GM19023 (cell line): ENCODE results near the gene UNC13D.
A peak's percentile ranks its signal among the peaks of the same experiment; 100 is the strongest.
"Not testable (repeated sequence)": the region's sequence is repeated elsewhere in the genome, so short reads cannot be mapped to it uniquely, and the experiment has no call there.

Source experiments
- ATAC-seq: cut with Tn5 transposase; IDR thresholded peaks from one replicate; pipeline ENCODE4 v1.9.1; 2021; ENCODE audit warnings: mild to moderate bottlenecking, moderate library complexity; ENCODE audit not compliant: unreplicated experiment

Gene UNC13D

DNA sequence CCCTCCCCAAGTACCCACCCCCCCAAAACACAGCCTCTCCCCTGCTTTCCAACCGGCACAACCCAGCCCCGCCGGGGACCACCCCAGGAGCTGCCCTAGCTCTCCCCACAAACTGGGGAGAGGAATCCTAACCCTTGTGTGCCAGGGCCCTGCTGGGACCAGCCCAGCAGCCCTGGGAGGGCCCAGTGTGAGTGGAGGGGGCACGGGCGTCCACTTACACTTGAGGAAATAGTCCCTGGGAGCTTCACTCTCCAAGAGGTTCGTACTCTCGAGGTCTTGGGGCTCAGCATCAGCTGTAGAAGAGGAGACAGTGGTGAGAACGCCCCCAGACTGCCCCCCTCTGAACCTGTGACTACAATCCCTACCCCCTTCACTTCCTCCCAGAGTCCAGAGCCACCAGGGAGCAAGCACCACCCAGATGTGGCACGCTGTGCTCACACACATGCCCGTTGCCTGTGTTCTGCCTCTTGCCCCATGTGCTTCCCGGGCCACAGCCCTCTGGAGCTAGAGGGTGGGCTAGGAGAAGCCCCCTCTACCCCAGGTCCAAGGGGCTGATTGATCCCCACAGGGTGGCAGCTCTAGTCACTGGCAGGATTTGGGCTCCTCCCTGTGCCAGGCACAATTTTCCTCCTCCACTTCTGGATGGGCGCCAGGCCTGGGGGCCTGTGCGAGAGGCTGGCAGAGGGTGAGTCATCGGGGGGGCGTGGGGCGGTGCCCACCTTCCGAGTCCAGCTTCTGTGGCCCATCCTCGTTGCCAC is 31.2 kb upstream of the UNC13D start:
- ATAC-seq = no peak

DNA sequence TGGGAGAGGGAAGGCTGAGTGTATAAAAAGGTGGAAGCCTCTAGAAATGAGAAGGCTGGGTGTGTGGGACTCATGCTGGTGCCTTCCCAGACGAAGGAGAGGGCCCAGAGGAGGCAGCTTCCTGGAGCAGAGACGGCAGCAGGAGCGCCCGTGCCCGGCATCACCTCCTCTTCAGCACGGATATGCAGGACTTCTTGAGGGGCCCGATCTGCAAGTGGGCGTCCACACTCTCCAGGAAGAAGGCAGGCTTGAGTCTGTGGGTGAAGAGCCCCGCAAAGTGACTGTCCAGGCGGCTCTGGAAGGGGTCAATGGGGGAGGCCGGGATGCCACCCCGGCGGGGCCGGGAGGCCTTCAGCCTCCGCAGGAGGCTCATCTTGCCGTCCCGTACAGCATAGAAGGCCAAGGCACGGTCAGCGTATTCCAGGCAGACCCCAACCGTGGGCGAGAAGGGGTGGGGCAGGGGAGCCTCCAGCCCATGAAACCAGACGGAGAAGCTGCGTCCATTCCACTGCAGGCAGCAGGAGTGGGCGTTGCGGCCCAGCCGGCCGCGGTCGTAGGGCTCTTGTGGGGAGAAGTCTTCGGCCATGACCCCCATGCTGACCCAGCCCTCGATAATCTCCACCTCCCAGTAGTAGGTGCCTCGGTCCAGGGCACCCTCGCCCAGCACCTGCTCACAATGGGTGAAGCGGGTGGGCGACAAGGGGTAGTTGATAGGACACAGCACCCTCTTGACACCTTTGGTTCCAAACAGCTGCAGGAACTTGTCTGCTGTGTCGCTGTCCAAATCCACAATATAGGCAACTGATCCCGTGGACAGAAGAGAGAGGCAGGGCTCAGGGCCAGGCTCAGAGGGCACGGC is 30.3 kb upstream of the UNC13D start:
- no peak for ATAC-seq

GRCh38 chr17:75873587-75874322 is 29.6 kb upstream of the UNC13D start:
- no peak for ATAC-seq

GRCh38 chr17:75872434-75873351 is 28.5 kb upstream of the UNC13D start:
- no peak for ATAC-seq

GRCh38 chr17:75870228-75870627 is 26.0 kb upstream of the UNC13D start:
- not testable (repeated sequence) for ATAC-seq

DNA sequence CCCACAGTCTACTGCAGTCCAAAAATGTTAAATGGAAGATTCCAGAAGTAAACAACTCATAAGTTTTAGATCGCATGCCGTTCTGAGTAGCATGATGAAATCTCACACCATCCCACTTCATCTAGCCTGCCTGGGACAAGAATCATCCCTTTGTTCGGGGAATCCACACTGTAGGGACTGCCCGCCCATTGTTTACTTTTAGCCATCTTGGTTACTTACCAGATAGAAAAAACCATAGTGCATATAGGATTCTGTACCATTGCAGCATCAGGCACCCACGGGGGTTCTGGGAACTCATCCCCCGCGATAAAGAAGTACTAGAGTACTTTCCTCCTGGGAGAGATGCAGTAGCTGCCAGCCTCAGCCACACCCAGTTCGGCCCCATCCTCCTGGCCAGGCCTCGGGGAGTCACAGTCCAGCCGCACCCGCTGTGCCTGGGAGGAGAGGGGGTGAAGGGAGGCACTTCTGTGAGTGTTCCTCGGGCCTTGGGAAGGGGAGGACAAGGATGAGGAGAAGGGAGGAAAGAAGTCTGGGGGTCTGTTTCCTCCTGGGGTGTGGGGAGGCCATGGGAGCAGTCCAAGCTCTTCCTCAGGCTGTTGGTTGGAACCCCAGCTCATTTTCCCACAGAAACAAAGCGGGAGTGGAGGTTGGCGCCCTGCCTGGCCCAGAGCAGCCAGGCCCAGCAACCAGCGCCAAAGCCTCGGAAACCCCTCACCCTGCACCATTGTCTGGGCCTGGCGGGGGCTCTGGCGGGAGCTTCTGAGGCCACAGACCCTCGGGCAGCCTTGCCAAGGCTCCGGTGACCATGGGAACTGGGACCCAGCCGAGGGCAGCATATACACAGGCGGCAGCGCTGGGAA is 25.3 kb upstream of the UNC13D start:
- no peak for ATAC-seq

DNA sequence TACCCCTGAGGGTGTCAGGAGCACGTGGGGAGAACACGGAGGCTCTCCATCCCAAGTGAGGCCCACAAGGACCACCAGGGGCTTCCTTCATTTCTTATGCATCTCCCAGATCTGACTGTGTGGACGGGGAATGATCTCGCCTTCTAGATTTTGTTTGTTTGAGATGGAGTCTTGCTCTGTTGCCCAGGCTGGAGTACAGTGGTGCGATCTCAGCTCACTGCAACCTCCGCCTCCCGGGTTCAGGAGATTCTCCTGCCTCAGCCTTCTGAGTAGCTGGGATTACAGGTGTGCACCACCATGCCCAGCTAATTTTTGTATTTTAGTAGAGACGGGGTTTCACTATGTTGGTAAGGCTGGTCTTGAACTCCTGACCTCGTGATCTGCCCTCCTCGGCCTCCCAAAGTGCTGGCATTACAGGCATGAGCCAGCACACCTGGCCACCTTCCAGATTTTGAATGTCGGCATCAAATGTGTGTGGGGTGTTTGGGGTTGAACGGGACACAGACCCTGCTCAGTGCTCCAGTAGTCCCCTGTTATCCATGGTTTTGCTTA is 24.6 kb upstream of the UNC13D start:
- not testable (repeated sequence) for ATAC-seq

GRCh38 chr17:75865404-75866188 is 21.4 kb upstream of the UNC13D start:
- not testable (repeated sequence) for ATAC-seq

GRCh38 chr17:75864887-75865286 is 20.7 kb upstream of the UNC13D start:
- not testable (repeated sequence) for ATAC-seq

DNA sequence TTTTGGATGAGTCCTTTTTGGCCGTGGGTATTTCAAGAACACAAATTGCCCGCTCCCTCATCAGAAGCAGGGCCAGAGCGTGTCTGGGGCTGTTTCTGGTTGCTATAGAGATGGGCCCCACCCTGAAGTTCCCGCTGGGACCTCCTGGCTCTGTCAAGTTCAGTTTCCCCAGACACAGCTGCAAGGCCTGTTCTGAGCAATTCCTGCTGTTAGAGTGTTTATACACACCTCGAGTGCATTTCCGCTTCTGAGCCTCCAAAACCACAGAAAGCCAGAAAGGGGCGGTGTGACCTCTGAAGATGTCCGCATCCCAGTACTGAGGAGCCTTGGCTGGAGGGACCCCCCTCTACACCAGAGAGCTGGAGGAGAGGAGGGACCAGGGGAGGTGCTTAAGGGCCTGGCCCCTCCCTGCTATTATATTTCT is 20.3 kb upstream of the UNC13D start:
- peak; percentile 77 for ATAC-seq

- no peak for ATAC-seq
These were observed 17.7 kb upstream of the UNC13D start for GRCh38 chr17:75861927-75862317.

GRCh38 chr17:75859358-75859757 is 15.2 kb upstream of the UNC13D start:
- ATAC-seq = not testable (repeated sequence)

GRCh38 chr17:75856062-75856756 is 12.0 kb upstream of the UNC13D start:
- ATAC-seq = no peak

GRCh38 chr17:75855310-75856061 is 11.3 kb upstream of the UNC13D start, which contains the start of gene WBP2:
WBP2 (minus strand) TSS chr17:75855335; CDS start chr17:75855297, 38 bp downstream.
- ATAC-seq = peak; percentile 82

DNA sequence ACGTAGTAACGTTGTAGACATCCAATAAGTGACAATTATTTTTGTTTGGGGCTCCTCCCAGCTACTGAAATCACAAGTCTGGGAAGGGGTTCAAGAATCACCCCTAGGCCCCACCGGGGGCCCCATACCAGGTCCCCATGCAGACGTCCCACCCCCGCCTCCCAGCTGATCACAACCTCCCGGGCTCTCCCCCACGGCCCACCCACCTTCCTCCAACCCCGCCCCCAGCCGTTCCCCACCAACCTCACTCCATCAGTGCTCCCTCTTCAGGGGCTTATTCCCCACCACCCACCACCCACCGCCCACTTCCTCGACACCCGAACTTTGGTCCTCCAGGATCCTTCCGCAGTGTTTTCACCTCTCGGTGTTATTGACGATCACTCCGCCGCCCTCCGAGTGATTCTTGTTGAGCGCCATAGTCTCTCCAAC is 10.7 kb upstream of the UNC13D start:
- ATAC-seq = no peak

DNA sequence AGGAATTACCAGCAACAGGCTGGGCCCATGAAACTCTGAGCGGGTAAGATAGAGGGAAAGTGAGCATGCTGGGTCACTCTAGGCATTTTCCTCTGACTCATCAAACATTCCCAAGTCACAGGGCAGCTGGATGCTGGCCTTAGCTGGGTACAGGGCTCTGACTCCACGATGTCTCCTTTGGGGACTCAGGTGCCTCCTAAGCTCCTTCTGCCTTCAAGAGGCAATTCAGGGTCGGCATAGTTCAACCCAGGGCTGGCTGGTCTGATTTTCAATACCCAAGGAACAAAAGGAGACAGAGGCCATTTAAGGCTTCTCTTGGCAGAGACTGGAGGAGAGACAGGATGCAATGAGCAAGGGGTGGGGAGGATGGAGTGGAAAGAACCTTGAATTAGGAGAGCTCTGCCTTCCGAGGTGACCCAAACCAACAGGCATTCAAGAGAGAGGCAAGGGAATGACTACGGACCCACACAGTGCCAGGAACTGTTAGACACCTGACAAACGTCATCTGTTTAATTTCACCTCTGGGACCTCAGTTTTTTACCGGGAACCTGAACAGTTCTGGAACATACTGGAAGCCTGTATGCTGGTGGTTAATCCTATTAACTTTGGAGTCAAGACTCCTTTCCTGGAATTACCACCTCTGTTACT is 10.0 kb upstream of the UNC13D start:
- ATAC-seq = no peak
